Natural killer cell (primary cell): ENCODE results near the gene SLC28A2. TPM values are rescaled to one million over a fixed set of nuclear protein-coding genes. Genes with fewer than 3 reads are reported as not detected.
"Not testable (repeated sequence)": the region's sequence is repeated elsewhere in the genome, so short reads cannot be mapped to it uniquely, and the experiment has no call there.

Experiments used
- ATAC-seq, 3 donors: fragments of 150-1000 bp in 2 of 3; fragments of 200-7000 bp in 1 of 3; cut with Tn5 transposase; 1 replicate in 1 of 3; 2 replicates in 2 of 3; pipeline ENCODE4 v1.10.0; 2021; ENCODE audit warnings: mild to moderate bottlenecking in 2 of 3, moderate library complexity in 2 of 3
- DNase-seq, 2 donors: peaks; one replicate each; pipeline versions ENCODE4 v3.0.0 to v3.0.0-alpha.2; 2013 to 2021; ENCODE audit warnings: mixed read lengths in 1 of 2
- H3K27ac ChIP-seq: one replicate; pipeline ENCODE4 v1.5.1; 2013; ENCODE audit warnings: mild to moderate bottlenecking, low read length
- H3K27me3 ChIP-seq: one replicate; pipeline ENCODE4 v1.6.1; 2013; ENCODE audit warnings: low read length; ENCODE audit not compliant: control insufficient read depth, insufficient read depth
- H3K36me3 ChIP-seq: one replicate; pipeline ENCODE4 v1.6.1; 2013; ENCODE audit warnings: low read length; ENCODE audit not compliant: control insufficient read depth, insufficient read depth
- H3K4me1 ChIP-seq: one replicate; pipeline ENCODE4 v1.6.1; 2013; ENCODE audit warnings: low read length; ENCODE audit not compliant: control insufficient read depth, insufficient read depth
- H3K4me3 ChIP-seq: one replicate; pipeline ENCODE4 v1.5.1; 2013; ENCODE audit warnings: low read length
- H3K9me3 ChIP-seq: one replicate; pipeline ENCODE4 v1.6.1; 2013; ENCODE audit warnings: low read length; ENCODE audit not compliant: control insufficient read depth, insufficient read depth
- H3K27ac Mint-ChIP-seq, 2 donors: one replicate each; pipeline ENCODE4 v1.8.0; 2022; ENCODE audit warnings: mild to moderate bottlenecking in 2 of 2, mixed read lengths in 2 of 2, moderate library complexity in 1 of 2
- H3K27me3 Mint-ChIP-seq, 2 donors: one replicate each; pipeline ENCODE4 v1.8.0; 2022; ENCODE audit warnings: low read depth in 2 of 2, mixed read lengths in 2 of 2
- H3K36me3 Mint-ChIP-seq: one replicate; pipeline ENCODE4 v1.8.0; 2022; ENCODE audit warnings: mixed read lengths
- H3K4me1 Mint-ChIP-seq, 2 donors: one replicate each; pipeline ENCODE4 v1.8.0; 2022; ENCODE audit warnings: mixed read lengths in 2 of 2
- H3K4me3 Mint-ChIP-seq: one replicate; pipeline ENCODE4 v1.8.0; 2022; ENCODE audit warnings: mild to moderate bottlenecking, moderate library complexity, mixed read lengths
- H3K9me3 Mint-ChIP-seq, 2 donors: one replicate each; pipeline ENCODE4 v1.8.0; 2022; ENCODE audit warnings: mixed read lengths in 2 of 2
- WGBS: methylation state at CpG from one replicate; pipeline ENCODE4 v1.1.7; 2013; ENCODE audit warnings: missing lambda C conversion rate; ENCODE audit not compliant: insufficient coverage; 5-methylcytosine and 5-hydroxymethylcytosine counted together
- intact Hi-C: fragments of 100-400 bp; cut with micrococcal nuclease; formaldehyde crosslinking; loops from one replicate; pipeline ENCODE4 v1.14.2; 2022
- total RNA-seq, 4 donors: library from RNA; stranded (reverse); fragments of 120-200 nt in 1 of 4; gene quantifications; one replicate each; pipeline versions ENCODE4 v1.2.3 to v1.2.4, GENCODE V29; 2013 to 2022
- TF ChIP-seq, protein P1 (sequence below): fragments of 200-600 bp; IDR thresholded peaks from one replicate; pipeline ENCODE4 v1.8.0; 2022; ENCODE audit warnings: antibody characterized with exemption

Gene SLC28A2
- total RNA-seq, 3 donors from 2014 or later (not counting 1 experiment from before 2014, with no cell fraction given), result not detected

GRCh38 chr15:45288947-45289346 lies 36.9 kb downstream of the SLC28A2 start:
- H3K27me3 Mint-ChIP-seq, result peaks cover 27% of the 10 kb centered on the region in 2 donors
- no peaks in the 10 kb centered on the region for H3K27me3 ChIP-seq
- ATAC-seq, result no peak
- 87% methylated on average over 6 of the region's 6 CpGs for WGBS
- no peak for DNase-seq
- H3K9me3 ChIP-seq, result no peaks in the 10 kb centered on the region
- H3K9me3 Mint-ChIP-seq, result no peaks in the 10 kb centered on the region
- H3K4me1 ChIP-seq, result no peaks in the 10 kb centered on the region
- TF ChIP-seq, protein P1, sequence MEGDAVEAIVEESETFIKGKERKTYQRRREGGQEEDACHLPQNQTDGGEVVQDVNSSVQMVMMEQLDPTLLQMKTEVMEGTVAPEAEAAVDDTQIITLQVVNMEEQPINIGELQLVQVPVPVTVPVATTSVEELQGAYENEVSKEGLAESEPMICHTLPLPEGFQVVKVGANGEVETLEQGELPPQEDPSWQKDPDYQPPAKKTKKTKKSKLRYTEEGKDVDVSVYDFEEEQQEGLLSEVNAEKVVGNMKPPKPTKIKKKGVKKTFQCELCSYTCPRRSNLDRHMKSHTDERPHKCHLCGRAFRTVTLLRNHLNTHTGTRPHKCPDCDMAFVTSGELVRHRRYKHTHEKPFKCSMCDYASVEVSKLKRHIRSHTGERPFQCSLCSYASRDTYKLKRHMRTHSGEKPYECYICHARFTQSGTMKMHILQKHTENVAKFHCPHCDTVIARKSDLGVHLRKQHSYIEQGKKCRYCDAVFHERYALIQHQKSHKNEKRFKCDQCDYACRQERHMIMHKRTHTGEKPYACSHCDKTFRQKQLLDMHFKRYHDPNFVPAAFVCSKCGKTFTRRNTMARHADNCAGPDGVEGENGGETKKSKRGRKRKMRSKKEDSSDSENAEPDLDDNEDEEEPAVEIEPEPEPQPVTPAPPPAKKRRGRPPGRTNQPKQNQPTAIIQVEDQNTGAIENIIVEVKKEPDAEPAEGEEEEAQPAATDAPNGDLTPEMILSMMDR, result no peak
- H3K27ac ChIP-seq, result no peak overlapping the region
- H3K36me3 Mint-ChIP-seq, result no peaks in the 10 kb centered on the region
- H3K27ac Mint-ChIP-seq, result no peak overlapping the region
- H3K4me1 Mint-ChIP-seq, result no peaks in the 10 kb centered on the region
- H3K36me3 ChIP-seq, result no peaks in the 10 kb centered on the region
- H3K4me3 ChIP-seq, result no peak overlapping the region
- intact Hi-C loops, result no loop called here
- H3K4me3 Mint-ChIP-seq, result no peak overlapping the region

DNA sequence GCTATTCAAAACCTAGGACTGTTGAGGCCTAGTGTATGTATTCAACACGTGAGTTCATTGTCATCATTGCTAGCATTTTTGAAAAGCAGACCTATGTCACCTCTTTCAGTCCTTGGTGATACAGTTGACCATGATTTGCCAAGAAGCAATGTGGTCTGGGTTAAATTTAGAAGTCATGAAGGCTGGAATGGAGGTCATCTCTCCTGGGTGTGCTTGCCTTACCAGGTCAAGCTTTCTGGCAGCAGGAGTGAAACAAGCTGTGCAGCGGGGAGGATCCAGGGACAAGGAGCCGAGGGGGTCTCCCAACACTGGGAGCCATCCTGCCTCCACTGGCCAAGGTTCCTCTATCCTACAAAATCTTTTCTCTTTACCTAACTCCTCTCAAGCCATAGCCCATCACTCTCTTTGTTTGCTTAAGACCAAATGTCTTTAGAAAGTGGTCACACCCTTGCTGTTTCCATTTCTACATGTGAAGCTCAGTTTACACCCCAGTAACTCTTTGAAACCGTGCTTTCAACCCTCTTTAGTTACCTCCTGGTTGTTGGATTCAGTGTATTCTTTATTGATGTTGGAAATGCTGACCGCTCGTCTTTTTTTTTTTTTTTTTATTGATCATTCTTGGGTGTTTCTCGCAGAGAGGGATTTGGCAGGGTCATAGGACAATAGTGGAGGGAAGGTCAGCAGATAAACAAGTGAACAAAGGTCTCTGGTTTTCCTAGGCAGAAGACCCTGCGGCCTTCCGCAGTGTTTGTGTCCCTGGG lies 40.0 kb downstream of the SLC28A2 start:
- intact Hi-C loops, result no loop called here
- Mint-ChIP-seq H3K36me3 (no peaks in the 10 kb centered on the region), H3K9me3 (no peaks in the 10 kb centered on the region), H3K27me3 (peaks cover 23 to 26% of the 10 kb centered on the region in 2 donors), H3K4me1 (no peaks in the 10 kb centered on the region), H3K27ac (no peak overlapping the region), H3K4me3 (no peak overlapping the region)
- TF ChIP-seq, protein P1, result no peak
- WGBS, result 87% methylated on average over 3 of the region's 9 CpGs
- no peaks in the 10 kb centered on the region for H3K4me1 ChIP-seq
- no peak overlapping the region for H3K4me3 ChIP-seq
- H3K36me3 ChIP-seq, result no peaks in the 10 kb centered on the region
- H3K9me3 ChIP-seq, result no peaks in the 10 kb centered on the region
- ATAC-seq (no peak), DNase-seq (no peak)
- no peak overlapping the region for H3K27ac ChIP-seq
- H3K27me3 ChIP-seq, result no peaks in the 10 kb centered on the region

GRCh38 chr15:45293326-45293725 lies 41.3 kb downstream of the SLC28A2 start:
- H3K27me3 Mint-ChIP-seq, result peaks cover 23 to 29% of the 10 kb centered on the region in 2 donors
- H3K36me3 ChIP-seq, H3K4me1 ChIP-seq, intact Hi-C loops, H3K9me3 ChIP-seq, DNase-seq, H3K27me3 ChIP-seq, H3K27ac ChIP-seq, H3K9me3 Mint-ChIP-seq, H3K4me3 Mint-ChIP-seq, H3K36me3 Mint-ChIP-seq, H3K4me3 ChIP-seq, H3K4me1 Mint-ChIP-seq, H3K27ac Mint-ChIP-seq, ATAC-seq: not testable (repeated sequence)
- 91% methylated on average over 12 of the region's 27 CpGs for WGBS

DNA sequence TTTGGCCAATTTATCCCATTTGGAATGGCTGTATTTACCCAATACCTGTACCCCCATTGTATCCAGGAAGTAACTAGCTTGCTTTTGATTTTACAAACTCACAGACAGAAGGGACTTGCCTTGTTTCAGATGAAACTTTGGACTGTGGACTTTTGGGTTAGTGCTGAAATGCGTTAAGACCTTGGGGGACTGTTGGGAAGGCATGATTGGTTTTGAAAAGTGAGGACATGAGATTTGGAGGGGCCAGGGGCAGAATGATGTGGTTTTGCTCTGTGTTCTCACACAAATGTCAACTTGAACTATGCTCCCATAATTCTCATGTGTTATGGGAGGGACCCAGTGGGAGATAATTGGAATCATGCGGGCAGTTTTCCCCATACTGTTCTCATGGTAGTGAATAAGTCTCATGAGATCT lies 46.9 kb downstream of the SLC28A2 start:
- H3K27me3 Mint-ChIP-seq, result peaks cover 23 to 28% of the 10 kb centered on the region in 2 donors
- H3K4me1 Mint-ChIP-seq, ATAC-seq, H3K9me3 Mint-ChIP-seq, H3K36me3 Mint-ChIP-seq, H3K36me3 ChIP-seq, H3K4me3 Mint-ChIP-seq, H3K9me3 ChIP-seq, H3K4me1 ChIP-seq, DNase-seq, H3K27ac ChIP-seq, H3K27me3 ChIP-seq, intact Hi-C loops, H3K27ac Mint-ChIP-seq, H3K4me3 ChIP-seq: not testable (repeated sequence)
- WGBS, result 96% methylated on average over 2 of the region's 2 CpGs
